OCI-LY7 (cell line): ENCODE results near the gene EGR4.

Experiments used
- EZH2phosphoT487 ChIP-seq: fragments of 200-600 bp; sonication (generic); IDR thresholded peaks from 2 replicates; pipeline ENCODE4 v1.6.1; 2018; ENCODE audit warnings: low read depth, borderline replicate concordance, mild to moderate bottlenecking, mixed run types, antibody characterized with exemption, low read length, moderate library complexity, mixed read lengths
- TF ChIP-seq, protein P1 (sequence below): fragments of 200-600 bp; sonication (generic); conservative IDR thresholded peaks from 2 replicates; pipeline ENCODE4 v1.5.1; 2014; ENCODE audit warnings: mild to moderate bottlenecking, antibody characterized with exemption, low read length, moderate library complexity, mixed read lengths

GRCh38 chr2:73339201-73339600 is 45.9 kb upstream of the EGR4 start:
- TF ChIP-seq, protein P1, sequence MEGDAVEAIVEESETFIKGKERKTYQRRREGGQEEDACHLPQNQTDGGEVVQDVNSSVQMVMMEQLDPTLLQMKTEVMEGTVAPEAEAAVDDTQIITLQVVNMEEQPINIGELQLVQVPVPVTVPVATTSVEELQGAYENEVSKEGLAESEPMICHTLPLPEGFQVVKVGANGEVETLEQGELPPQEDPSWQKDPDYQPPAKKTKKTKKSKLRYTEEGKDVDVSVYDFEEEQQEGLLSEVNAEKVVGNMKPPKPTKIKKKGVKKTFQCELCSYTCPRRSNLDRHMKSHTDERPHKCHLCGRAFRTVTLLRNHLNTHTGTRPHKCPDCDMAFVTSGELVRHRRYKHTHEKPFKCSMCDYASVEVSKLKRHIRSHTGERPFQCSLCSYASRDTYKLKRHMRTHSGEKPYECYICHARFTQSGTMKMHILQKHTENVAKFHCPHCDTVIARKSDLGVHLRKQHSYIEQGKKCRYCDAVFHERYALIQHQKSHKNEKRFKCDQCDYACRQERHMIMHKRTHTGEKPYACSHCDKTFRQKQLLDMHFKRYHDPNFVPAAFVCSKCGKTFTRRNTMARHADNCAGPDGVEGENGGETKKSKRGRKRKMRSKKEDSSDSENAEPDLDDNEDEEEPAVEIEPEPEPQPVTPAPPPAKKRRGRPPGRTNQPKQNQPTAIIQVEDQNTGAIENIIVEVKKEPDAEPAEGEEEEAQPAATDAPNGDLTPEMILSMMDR: no peak
- TF ChIP-seq EZH2phosphoT487: no peak
